K562 (cell line): ENCODE data around the gene BNIPL. TPM values are rescaled to one million over a fixed set of nuclear protein-coding genes. Genes with fewer than 3 reads are reported as not detected.

Experiments
- ARNT ChIP-seq, 2 experiments: fragments of 450-650 bp; IDR thresholded peaks; 2 replicates each; pipeline ENCODE4 v1.6.1; 2016; ENCODE audit warnings: mild to moderate bottlenecking in 1 of 2
- BRCA1 ChIP-seq, 2 experiments: fragments of 450-650 bp in 1 of 2; sonication (generic) in 1 of 2; formaldehyde crosslinking in 1 of 2; IDR thresholded peaks; 2 replicates each; pipeline versions ENCODE4 v1.5.0 to v1.6.1; 2017 to 2020; ENCODE audit warnings: mild to moderate bottlenecking in 1 of 2, missing genetic modification reagents in 1 of 2
- CHD2 ChIP-seq: IDR thresholded peaks from 2 replicates; pipeline ENCODE4 v1.6.1; 2011; ENCODE audit warnings: low read depth, low read length
- CTBP1 ChIP-seq: fragments of 450-650 bp; IDR thresholded peaks from 2 replicates; pipeline ENCODE4 v1.6.1; 2016; ENCODE audit warnings: borderline replicate concordance
- EZH2 ChIP-seq: IDR thresholded peaks from 2 replicates; pipeline ENCODE4 v1.6.1; 2012; ENCODE audit warnings: low read depth, mild to moderate bottlenecking, inconsistent platforms, low read length, borderline replicate concordance
- FOSL1 ChIP-seq: fragments of 200-800 bp; sonication (Bioruptor generic); conservative IDR thresholded peaks from 2 replicates; pipeline ENCODE4 v1.6.1; 2016; ENCODE audit warnings: missing genetic modification characterization, missing compliant biosample characterization
- GATAD2B ChIP-seq: fragments of 450-650 bp; IDR thresholded peaks from 2 replicates; pipeline ENCODE4 v1.6.1; 2017; ENCODE audit warnings: mild to moderate bottlenecking, borderline replicate concordance
- HMGN3 ChIP-seq: IDR thresholded peaks from 2 replicates; pipeline ENCODE4 v1.6.1; 2011; ENCODE audit warnings: borderline replicate concordance, low read depth, mild to moderate bottlenecking, mixed read lengths, low read length; ENCODE audit not compliant: insufficient read length; ENCODE audit errors: extremely low read depth
- HNRNPK ChIP-seq: fragments of 200-400 bp; formaldehyde crosslinking; IDR thresholded peaks from one replicate; pipeline ENCODE4 v1.6.1; 2018; ENCODE audit warnings: mild to moderate bottlenecking, low read depth, low read length; ENCODE audit not compliant: poor library complexity, severe bottlenecking
- KAT8 ChIP-seq: fragments of 450-650 bp; IDR thresholded peaks from 2 replicates; pipeline ENCODE4 v1.6.1; 2016; ENCODE audit warnings: low read depth, mild to moderate bottlenecking
- L3MBTL2 ChIP-seq: fragments of 450-650 bp; IDR thresholded peaks from 2 replicates; pipeline ENCODE4 v1.6.1; 2016; ENCODE audit warnings: mild to moderate bottlenecking, moderate library complexity
- NR2C2 ChIP-seq, 2 experiments: fragments of 200-800 bp in 1 of 2; sonication (Bioruptor generic) in 1 of 2; sonication (generic) in 1 of 2; formaldehyde crosslinking in 1 of 2; IDR thresholded peaks; 2 replicates each; pipeline versions ENCODE4 v1.6.1 to v1.8.0; 2016 to 2022; ENCODE audit warnings: mild to moderate bottlenecking in 1 of 2, missing compliant biosample characterization in 1 of 2, missing genetic modification characterization in 1 of 2, missing genetic modification reagents in 1 of 2
- PML ChIP-seq: IDR thresholded peaks from 2 replicates; pipeline ENCODE4 v1.6.1; 2012; ENCODE audit warnings: low read length, inconsistent platforms
- SAFB ChIP-seq: fragments of 200-400 bp; formaldehyde crosslinking; IDR thresholded peaks from 2 replicates; pipeline ENCODE4 v1.6.1; 2017; ENCODE audit warnings: low read depth, low read length, borderline replicate concordance
- YBX1 ChIP-seq: fragments of 450-650 bp; IDR thresholded peaks from 2 replicates; pipeline ENCODE4 v1.7.1; 2016; ENCODE audit warnings: mild to moderate bottlenecking
- ZNF133 ChIP-seq: fragments of 250-450 bp; sonication (Bioruptor Pico); IDR thresholded peaks from 2 replicates; pipeline ENCODE4 v1.4.0; 2020; ENCODE audit warnings: mild to moderate bottlenecking
- ZNF253 ChIP-seq: fragments of 250-450 bp; sonication (Bioruptor Pico); conservative IDR thresholded peaks from 2 replicates; pipeline ENCODE4 v1.6.1; 2021; ENCODE audit warnings: mild to moderate bottlenecking
- ZNF384 ChIP-seq: IDR thresholded peaks from 2 replicates; pipeline ENCODE4 v1.6.1; 2012; ENCODE audit warnings: low read depth, low read length, improper control_type of control experiment
- ZNF586 ChIP-seq: fragments of 450-650 bp; formaldehyde crosslinking; conservative IDR thresholded peaks from 2 replicates; pipeline ENCODE4 v1.4.0; 2020; ENCODE audit warnings: mild to moderate bottlenecking, moderate library complexity
- polyA plus RNA-seq, 8 experiments: library from polyadenylated mRNA; depleted of rRNA in 4 of 8; stranded (reverse) in 5 of 8; unstranded in 3 of 8; fragments of >200 nt; fragmentation: Nextera tagmentation in 2 of 8; fragmentation: Illumina TruSeq in 1 of 8; extraction: Ambion mirVana in 2 of 8; extraction: Trizol in 1 of 8; gene quantifications; 2 replicates each; pipeline versions ENCODE4 v1.2.1 to v1.2.3, GENCODE V29; 2011 to 2014; ENCODE audit warnings: inconsistent platforms in 1 of 8, missing spikeins in 1 of 8
- total RNA-seq, 7 experiments: library from RNA; depleted of rRNA in 6 of 7; stranded (reverse); fragments of >200 nt in 6 of 7; fragmentation: Illumina TruSeq in 2 of 7; extraction: Trizol in 2 of 7; gene quantifications; 2 replicates each; pipeline versions ENCODE4 v1.2.1 to v1.2.3, GENCODE V29; 2011 to 2021; ENCODE audit warnings: low replicate concordance in 1 of 7
- TF ChIP-seq, protein P1 (sequence below): fragments of 250-450 bp; sonication (Bioruptor Pico); IDR thresholded peaks from 2 replicates; pipeline ENCODE4 v1.5.0; 2021; ENCODE audit warnings: mild to moderate bottlenecking, moderate library complexity
- TF ChIP-seq, protein P2 (sequence below): fragments of 450-650 bp; IDR thresholded peaks from 2 replicates; pipeline ENCODE4 v1.7.0; 2016; ENCODE audit warnings: borderline replicate concordance
- TF ChIP-seq, protein P3 (sequence below): sonication (generic); formaldehyde crosslinking; IDR thresholded peaks from 2 replicates; pipeline ENCODE4 v1.4.0; 2020; ENCODE audit warnings: mild to moderate bottlenecking, missing genetic modification reagents

The BNIPL gene
- total and polyA plus RNA-seq, 9 of the 15 experiments (the other 6 are each of a cell fraction or from before 2014, with no cell fraction given): 0.08 to 1.4 (median 0.68) TPM

DNA sequence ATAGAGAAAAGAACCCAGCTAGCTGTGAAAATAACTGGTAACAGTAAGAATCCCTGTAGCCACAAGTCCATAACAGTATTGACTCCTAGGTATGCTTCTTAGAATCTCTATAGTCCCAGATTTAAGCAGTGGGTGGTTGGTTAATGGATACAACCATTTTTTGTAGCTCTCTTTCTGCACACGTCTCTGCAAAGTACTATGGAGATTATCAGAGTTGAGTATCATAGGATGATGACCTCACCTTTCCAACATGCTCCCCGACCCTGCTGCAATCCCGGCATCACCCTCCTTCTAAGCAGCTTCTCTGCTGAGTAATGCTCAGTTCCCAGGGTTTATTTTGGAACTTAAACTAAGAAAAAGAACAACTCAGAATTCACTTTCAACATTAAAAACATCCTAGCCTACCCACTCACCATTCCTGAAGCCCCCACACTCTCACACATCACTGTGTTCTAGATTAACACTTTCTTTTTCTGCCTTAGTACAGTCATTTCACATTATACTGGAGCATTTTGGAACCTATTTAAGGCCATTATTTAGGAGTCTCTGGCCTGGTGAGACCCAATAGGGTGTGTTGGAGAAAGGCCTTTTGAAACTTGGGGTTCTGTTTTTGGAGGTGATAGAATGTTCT is 26.5 kb downstream of the BNIPL start (continued):
- TF ChIP-seq ZNF384: peak; percentile 65
- TF ChIP-seq HNRNPK: no peak
- TF ChIP-seq, protein P1, sequence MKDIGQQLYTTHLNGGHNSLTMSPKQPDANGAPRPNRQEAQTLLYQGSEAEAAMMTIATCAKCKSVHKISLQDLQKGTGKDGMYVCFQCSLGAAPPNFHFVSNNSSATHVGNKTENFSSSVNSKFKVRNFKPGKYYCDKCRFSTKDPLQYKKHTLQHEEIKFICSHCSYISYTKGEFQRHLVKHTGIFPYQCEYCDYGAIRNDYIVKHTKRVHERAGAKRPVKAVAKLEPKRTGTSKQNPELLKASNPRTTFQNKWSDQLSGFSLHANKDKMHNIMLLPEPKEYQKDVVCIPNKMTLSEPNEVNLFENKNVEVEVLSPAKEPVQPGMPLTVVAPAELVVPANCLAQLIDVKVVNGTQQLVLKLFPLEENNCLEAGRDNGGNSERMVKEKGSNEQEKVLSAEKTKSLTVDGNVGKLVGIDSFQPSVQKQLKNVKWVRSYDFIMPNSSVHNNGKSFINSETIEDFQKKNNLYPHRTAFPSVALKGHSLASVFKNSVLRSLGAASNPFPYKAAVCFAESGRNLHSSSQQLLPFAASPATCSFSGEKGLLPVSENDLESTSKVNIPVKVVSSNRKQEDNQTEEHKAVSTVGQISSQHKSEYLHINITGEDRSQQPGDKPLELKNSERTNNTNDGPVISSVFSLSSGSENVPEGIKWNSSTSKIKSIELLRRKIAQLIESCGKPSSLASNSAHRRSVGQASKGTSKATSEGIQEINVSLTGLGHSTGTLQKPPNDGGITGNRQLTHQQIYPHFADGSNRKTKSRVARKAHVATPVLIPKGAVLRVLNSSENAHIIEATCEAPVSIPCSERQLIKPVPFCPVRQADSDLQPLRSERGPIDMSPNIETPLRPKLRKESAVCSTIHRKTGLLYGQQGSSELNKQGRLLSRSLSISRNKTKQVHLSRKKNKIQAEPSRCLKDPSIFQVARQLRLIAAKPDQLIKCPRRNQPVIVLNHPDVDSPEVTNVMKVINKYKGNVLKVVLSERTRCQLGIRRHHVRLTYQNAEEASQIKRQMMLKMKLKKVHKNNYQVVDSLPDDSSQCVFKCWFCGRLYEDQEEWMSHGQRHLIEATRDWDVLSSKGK (CRISPR knock-in tag): no peak
- TF ChIP-seq CHD2: no peak
- no peak for TF ChIP-seq EZH2
- no peak; a peak in 1 of 4 replicates for TF ChIP-seq ARNT (IDR thresholded peaks at IDR 0.05)
- TF ChIP-seq ZNF586 (CRISPR knock-in tag): no peak
- TF ChIP-seq, protein P2, sequence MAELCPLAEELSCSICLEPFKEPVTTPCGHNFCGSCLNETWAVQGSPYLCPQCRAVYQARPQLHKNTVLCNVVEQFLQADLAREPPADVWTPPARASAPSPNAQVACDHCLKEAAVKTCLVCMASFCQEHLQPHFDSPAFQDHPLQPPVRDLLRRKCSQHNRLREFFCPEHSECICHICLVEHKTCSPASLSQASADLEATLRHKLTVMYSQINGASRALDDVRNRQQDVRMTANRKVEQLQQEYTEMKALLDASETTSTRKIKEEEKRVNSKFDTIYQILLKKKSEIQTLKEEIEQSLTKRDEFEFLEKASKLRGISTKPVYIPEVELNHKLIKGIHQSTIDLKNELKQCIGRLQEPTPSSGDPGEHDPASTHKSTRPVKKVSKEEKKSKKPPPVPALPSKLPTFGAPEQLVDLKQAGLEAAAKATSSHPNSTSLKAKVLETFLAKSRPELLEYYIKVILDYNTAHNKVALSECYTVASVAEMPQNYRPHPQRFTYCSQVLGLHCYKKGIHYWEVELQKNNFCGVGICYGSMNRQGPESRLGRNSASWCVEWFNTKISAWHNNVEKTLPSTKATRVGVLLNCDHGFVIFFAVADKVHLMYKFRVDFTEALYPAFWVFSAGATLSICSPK: no peak
- TF ChIP-seq KAT8: no peak
- no peak for TF ChIP-seq BRCA1 (IDR thresholded peaks at IDR 0.05)
- TF ChIP-seq BRCA1 (CRISPR knock-in tag; IDR thresholded peaks at IDR 0.05): no peak
- no peak for TF ChIP-seq NR2C2 (CRISPR knock-in tag; IDR thresholded peaks at IDR 0.05)
- peak; percentile 83 for TF ChIP-seq NR2C2 (tag; IDR thresholded peaks at IDR 0.05)
- no peak for TF ChIP-seq HMGN3
- peak; percentile 80 for TF ChIP-seq FOSL1 (tag)
- no peak for TF ChIP-seq PML
- TF ChIP-seq, protein P3, sequence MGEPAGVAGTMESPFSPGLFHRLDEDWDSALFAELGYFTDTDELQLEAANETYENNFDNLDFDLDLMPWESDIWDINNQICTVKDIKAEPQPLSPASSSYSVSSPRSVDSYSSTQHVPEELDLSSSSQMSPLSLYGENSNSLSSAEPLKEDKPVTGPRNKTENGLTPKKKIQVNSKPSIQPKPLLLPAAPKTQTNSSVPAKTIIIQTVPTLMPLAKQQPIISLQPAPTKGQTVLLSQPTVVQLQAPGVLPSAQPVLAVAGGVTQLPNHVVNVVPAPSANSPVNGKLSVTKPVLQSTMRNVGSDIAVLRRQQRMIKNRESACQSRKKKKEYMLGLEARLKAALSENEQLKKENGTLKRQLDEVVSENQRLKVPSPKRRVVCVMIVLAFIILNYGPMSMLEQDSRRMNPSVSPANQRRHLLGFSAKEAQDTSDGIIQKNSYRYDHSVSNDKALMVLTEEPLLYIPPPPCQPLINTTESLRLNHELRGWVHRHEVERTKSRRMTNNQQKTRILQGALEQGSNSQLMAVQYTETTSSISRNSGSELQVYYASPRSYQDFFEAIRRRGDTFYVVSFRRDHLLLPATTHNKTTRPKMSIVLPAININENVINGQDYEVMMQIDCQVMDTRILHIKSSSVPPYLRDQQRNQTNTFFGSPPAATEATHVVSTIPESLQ (CRISPR knock-in tag): no peak
- TF ChIP-seq L3MBTL2: 0 out of 2 replicates have a peak, but pooled peaks have one; percentile 21
- no peak for TF ChIP-seq ZNF133 (CRISPR knock-in tag)
- TF ChIP-seq YBX1: no peak
- TF ChIP-seq SAFB: no peak
- TF ChIP-seq CTBP1: peak; percentile 61; the same call in 1 of the 2 replicates
- no peak for TF ChIP-seq ZNF253
- TF ChIP-seq GATAD2B: no peak
